SK-N-SH (cell line): ENCODE data around the gene PPP2R2B. TPM values are rescaled to one million over a fixed set of nuclear protein-coding genes. Genes with fewer than 3 reads are reported as not detected.

Source experiments
- CTCF ChIA-PET: fragments of 300-600, 350-600 bp; formaldehyde crosslinking; extraction: SDS; loops from one replicate; lab custom pipeline; 2021; lab: Yijun Ruan, JAX
- POLR2A ChIA-PET: fragments of 350-600 bp; sonication (Branson Sonifier 250); formaldehyde crosslinking; extraction: SDS; loops from one replicate; lab custom pipeline; 2020; ENCODE audit warnings: antibody characterized with exemption, inconsistent platforms; lab: Yijun Ruan, JAX
- DNase-seq: peaks from one replicate; pipeline ENCODE4 v3.0.0; 2012
- H2AFZ ChIP-seq: fragments of 200-600 bp; sonication (generic); 2 replicates; pipeline ENCODE4 v1.8.1; 2016; ENCODE audit warnings: antibody characterized with exemption, mild to moderate bottlenecking, low read depth
- H3F3A ChIP-seq: fragments of 200-600 bp; sonication (generic); replicated peaks from 2 replicates; pipeline ENCODE3; 2016; ENCODE audit warnings: antibody characterized with exemption, mild to moderate bottlenecking; ENCODE audit not compliant: insufficient read depth
- H3K27ac ChIP-seq, 2 experiments: fragments of 200-500 bp in 1 of 2; fragments of 200-600 bp in 1 of 2; sonication (Bioruptor generic) in 1 of 2; sonication (generic), shearing (Covaris generic) in 1 of 2; 2 replicates each; pipeline versions ENCODE4 v1.5.1 to v1.6.1; 2014 to 2016; ENCODE audit warnings: low read depth in 2 of 2, inconsistent platforms in 1 of 2, low read length in 1 of 2, mild to moderate bottlenecking in 1 of 2, mixed read lengths in 1 of 2
- H3K27me3 ChIP-seq: fragments of 200-600 bp; sonication (generic), shearing (Covaris generic); 2 replicates; pipeline ENCODE4 v1.6.1; 2016; ENCODE audit warnings: mixed run types; ENCODE audit not compliant: insufficient read depth
- H3K36me3 ChIP-seq, 2 experiments: fragments of 200-500 bp in 1 of 2; fragments of 200-600 bp in 1 of 2; sonication (Bioruptor generic) in 1 of 2; sonication (generic) in 1 of 2; replicated peaks in 1 of 2; 2 replicates each; pipeline versions ENCODE3 to v1.5.1; 2014 to 2016; ENCODE audit warnings: low read length in 1 of 2, mild to moderate bottlenecking in 1 of 2; ENCODE audit not compliant: insufficient read depth in 2 of 2, control insufficient read depth in 1 of 2
- H3K4me1 ChIP-seq, 2 experiments: fragments of 200-500 bp in 1 of 2; fragments of 200-600 bp in 1 of 2; sonication (Bioruptor generic) in 1 of 2; sonication (generic), shearing (Covaris generic) in 1 of 2; 2 replicates each; pipeline versions ENCODE4 v1.5.1 to v1.6.1; 2014 to 2016; ENCODE audit warnings: low read depth in 1 of 2, low read length in 1 of 2, mixed run types in 1 of 2; ENCODE audit not compliant: insufficient read depth in 2 of 2, control insufficient read depth in 1 of 2
- H3K4me2 ChIP-seq: fragments of 200-600 bp; sonication (generic), shearing (Covaris generic); 2 replicates; pipeline ENCODE4 v1.6.1; 2017; ENCODE audit warnings: mixed run types
- H3K4me3 ChIP-seq, 2 experiments: fragments of 200-500 bp in 1 of 2; fragments of 200-600 bp in 1 of 2; sonication (Bioruptor generic) in 1 of 2; sonication (generic), shearing (Covaris generic) in 1 of 2; 2 replicates each; pipeline versions ENCODE4 v1.5.1 to v1.8.1; 2014 to 2016; ENCODE audit warnings: low read depth in 2 of 2, inconsistent platforms in 1 of 2, low read length in 1 of 2, mild to moderate bottlenecking in 1 of 2, mixed read lengths in 1 of 2, moderate library complexity in 1 of 2
- H3K79me2 ChIP-seq: fragments of 200-600 bp; sonication (generic); 2 replicates; pipeline ENCODE4 v1.8.1; 2017; ENCODE audit warnings: mild to moderate bottlenecking; ENCODE audit not compliant: insufficient read depth
- H3K9ac ChIP-seq: fragments of 200-600 bp; sonication (generic); 2 replicates; pipeline ENCODE4 v1.6.1; 2017; ENCODE audit warnings: mixed run types
- H3K9me2 ChIP-seq: fragments of 200-600 bp; sonication (generic); 2 replicates; pipeline ENCODE4 v1.6.1; 2017; ENCODE audit warnings: mixed run types
- H3K9me3 ChIP-seq: fragments of 200-600 bp; sonication (generic); 2 replicates; pipeline ENCODE4 v1.6.1; 2017; ENCODE audit warnings: mixed run types, mild to moderate bottlenecking, moderate library complexity
- H4K20me1 ChIP-seq: fragments of 200-600 bp; sonication (generic); 2 replicates; pipeline ENCODE4 v1.6.1; 2017; ENCODE audit warnings: mild to moderate bottlenecking, mixed run types; ENCODE audit not compliant: insufficient read depth
- CHD2 ChIP-seq: fragments of 150-350 bp; IDR thresholded peaks from 2 replicates; pipeline ENCODE4 v1.6.1; 2018; ENCODE audit warnings: low read length; ENCODE audit not compliant: partially characterized antibody
- ELF1 ChIP-seq: IDR thresholded peaks from 2 replicates; pipeline ENCODE4 v1.4.0; 2012
- EP300 ChIP-seq, 2 experiments: IDR thresholded peaks; 2 replicates each; pipeline versions ENCODE4 v1.4.0 to v1.6.1; 2012; ENCODE audit warnings: borderline replicate concordance in 1 of 2, low read depth in 1 of 2, low read length in 1 of 2
- FOXJ3 ChIP-seq: sonication (generic); formaldehyde crosslinking; IDR thresholded peaks from 2 replicates; pipeline ENCODE4 v1.5.1; 2020; ENCODE audit warnings: mild to moderate bottlenecking, missing genetic modification reagents
- FOXM1 ChIP-seq: IDR thresholded peaks from 2 replicates; pipeline ENCODE4 v1.4.0; 2012; ENCODE audit warnings: low read depth, mild to moderate bottlenecking
- GABPA ChIP-seq: IDR thresholded peaks from 2 replicates; pipeline ENCODE4 v1.4.0; 2012; ENCODE audit warnings: low read depth, mild to moderate bottlenecking
- GATA2 ChIP-seq: sonication (generic); formaldehyde crosslinking; IDR thresholded peaks from 2 replicates; pipeline ENCODE4 v1.5.0; 2020; ENCODE audit warnings: mild to moderate bottlenecking, missing genetic modification reagents
- IRF3 ChIP-seq: fragments of 150-350 bp; IDR thresholded peaks from 2 replicates; pipeline ENCODE4 v1.6.1; 2016; ENCODE audit warnings: mild to moderate bottlenecking, low read depth, low read length
- JUND ChIP-seq: IDR thresholded peaks from 2 replicates; pipeline ENCODE4 v1.4.0; 2012
- MXI1 ChIP-seq: IDR thresholded peaks from 2 replicates; pipeline ENCODE4 v1.6.1; 2012; ENCODE audit warnings: mild to moderate bottlenecking, low read depth, low read length, improper control_type of control experiment
- NFIC ChIP-seq: IDR thresholded peaks from 2 replicates; pipeline ENCODE4 v1.4.0; 2012; ENCODE audit warnings: borderline replicate concordance
- POLR2AphosphoS5 ChIP-seq: IDR thresholded peaks from 2 replicates; pipeline ENCODE4 v1.6.1; 2012; ENCODE audit warnings: low read depth, low read length
- RCOR1 ChIP-seq: fragments of 150-350 bp; IDR thresholded peaks from 2 replicates; pipeline ENCODE4 v1.6.1; 2017; ENCODE audit warnings: antibody characterized with exemption, low read length
- RFX5 ChIP-seq: IDR thresholded peaks from 2 replicates; pipeline ENCODE4 v1.6.1; 2012; ENCODE audit warnings: mild to moderate bottlenecking, improper control_type of control experiment, low read length
- RXRA ChIP-seq: IDR thresholded peaks from 2 replicates; pipeline ENCODE4 v1.4.0; 2012; ENCODE audit warnings: low read depth, mild to moderate bottlenecking, borderline replicate concordance
- SIN3A ChIP-seq: IDR thresholded peaks from 2 replicates; pipeline ENCODE4 v1.6.1; 2012; ENCODE audit warnings: low read depth, mild to moderate bottlenecking, low read length, moderate library complexity, borderline replicate concordance
- SMC3 ChIP-seq: IDR thresholded peaks from 2 replicates; pipeline ENCODE4 v1.6.1; 2012; ENCODE audit warnings: low read depth, low read length, improper control_type of control experiment
- TAF1 ChIP-seq: IDR thresholded peaks from 2 replicates; pipeline ENCODE4 v1.6.1; 2012; ENCODE audit warnings: low read depth, mild to moderate bottlenecking, low read length, moderate library complexity, borderline replicate concordance
- TCF12 ChIP-seq: IDR thresholded peaks from 2 replicates; pipeline ENCODE4 v1.4.0; 2012
- TEAD4 ChIP-seq: IDR thresholded peaks from 2 replicates; pipeline ENCODE4 v1.4.0; 2012; ENCODE audit warnings: mild to moderate bottlenecking, borderline replicate concordance; ENCODE audit not compliant: insufficient read depth
- USF2 ChIP-seq: fragments of 150-350 bp; IDR thresholded peaks from 2 replicates; pipeline ENCODE4 v1.6.1; 2017; ENCODE audit warnings: antibody characterized with exemption, low read length, low read depth, borderline replicate concordance
- WGBS: methylation state at CpG from one replicate; pipeline ENCODE4 v1.1.6; 2017; ENCODE audit warnings: low lambda C conversion rate; 5-methylcytosine and 5-hydroxymethylcytosine counted together
- polyA plus RNA-seq, 3 experiments: library from polyadenylated mRNA; depleted of rRNA; stranded (reverse); fragments of >200 nt; gene quantifications; 2 replicates each; pipeline ENCODE4 v1.2.3, GENCODE V29; 2012
- TF ChIP-seq, protein P1 (sequence below): IDR thresholded peaks from 2 replicates; pipeline ENCODE4; 2012
- TF ChIP-seq, protein P2 (sequence below): IDR thresholded peaks from 2 replicates; pipeline ENCODE4 v1.4.0; 2012; ENCODE audit warnings: low read depth

The PPP2R2B gene
- polyA plus RNA-seq, 1 of the 3 experiments (the other 2 are of a cell fraction): 11.4 TPM

DNA sequence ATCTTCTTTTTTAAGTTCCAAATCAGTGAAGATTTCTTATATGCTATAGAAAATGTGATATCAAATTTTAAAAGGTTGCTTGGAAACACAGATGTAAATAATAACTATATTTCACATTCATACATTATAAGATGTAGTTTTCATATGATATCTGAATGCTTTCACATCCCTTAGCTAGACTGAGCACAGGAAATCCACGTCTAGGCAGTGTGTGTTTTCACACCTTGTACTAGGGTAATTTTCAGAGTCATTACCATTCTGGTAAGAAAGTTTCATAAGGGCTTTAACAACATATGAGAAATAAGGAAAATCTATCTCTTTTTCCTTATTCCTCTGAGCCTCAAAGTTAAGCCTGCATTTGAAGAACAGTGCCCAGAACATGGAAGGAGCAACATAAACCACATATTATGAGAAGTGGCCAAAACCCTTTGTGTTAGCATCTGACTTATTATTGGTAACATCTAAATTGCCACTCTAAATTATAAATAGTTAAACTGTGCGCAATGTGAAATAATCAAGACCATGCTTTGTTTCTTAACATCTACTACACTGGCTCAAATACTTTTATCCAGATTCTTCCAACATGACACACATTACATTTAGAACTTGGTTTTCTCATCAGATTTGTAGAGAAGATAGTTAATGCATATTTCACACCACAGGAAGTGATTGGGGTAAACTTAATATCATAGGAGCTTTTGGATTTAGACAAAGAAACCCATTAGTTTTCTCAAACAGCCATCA, 113.3 kb downstream of the PPP2R2B start:
- H3F3A ChIP-seq: no peaks in the 10 kb centered on the region
- no peaks in the 10 kb centered on the region for H3K27me3 ChIP-seq
- no peaks in the 10 kb centered on the region for H3K79me2 ChIP-seq
- 71% methylated on average over 2 of the region's 2 CpGs for whole genome bisulfite sequencing
- H3K9ac ChIP-seq: no peak overlapping the region
- H3K9me3 ChIP-seq: no peaks in the 10 kb centered on the region
- POLR2A ChIA-PET: no interaction called here
- H3K4me2 ChIP-seq: no peak overlapping the region
- no peak overlapping the region for H2AFZ ChIP-seq
- no peak for TF ChIP-seq SMC3
- no peak for TF ChIP-seq RXRA
- TF ChIP-seq, protein P1, sequence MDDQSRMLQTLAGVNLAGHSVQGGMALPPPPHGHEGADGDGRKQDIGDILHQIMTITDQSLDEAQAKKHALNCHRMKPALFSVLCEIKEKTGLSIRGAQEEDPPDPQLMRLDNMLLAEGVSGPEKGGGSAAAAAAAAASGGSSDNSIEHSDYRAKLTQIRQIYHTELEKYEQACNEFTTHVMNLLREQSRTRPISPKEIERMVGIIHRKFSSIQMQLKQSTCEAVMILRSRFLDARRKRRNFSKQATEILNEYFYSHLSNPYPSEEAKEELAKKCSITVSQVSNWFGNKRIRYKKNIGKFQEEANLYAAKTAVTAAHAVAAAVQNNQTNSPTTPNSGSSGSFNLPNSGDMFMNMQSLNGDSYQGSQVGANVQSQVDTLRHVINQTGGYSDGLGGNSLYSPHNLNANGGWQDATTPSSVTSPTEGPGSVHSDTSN: peak; percentile 7; the same call in 1 of the 2 replicates
- 0 out of 2 replicates have a peak, but pooled peaks have one; percentile 27 for TF ChIP-seq JUND
- no peak for TF ChIP-seq TAF1
- TF ChIP-seq TCF12: peak; percentile 42; the same call in 1 of the 2 replicates
- no peak for TF ChIP-seq CHD2
- no peak for TF ChIP-seq FOXM1
- no peak for TF ChIP-seq RCOR1
- TF ChIP-seq, all 33 proteins: peak for 3
- Histone ChIP-seq H3K9me2 (no peaks in the 10 kb centered on the region), H4K20me1 (no peaks in the 10 kb centered on the region), H3K4me1 (peaks cover 0 to 22% of the 10 kb centered on the region in 2 experiments; a peak in 2 of 4 replicates), H3K4me3 (no peak overlapping the region), H3K27ac (peak overlapping the region; percentile 62 to 76; a peak in 3 of 4 replicates), H3K36me3 (no peaks in the 10 kb centered on the region)
- no peak for DNase-seq
- CTCF ChIA-PET: interaction anchor here (1.1 kb wide), 1 partner anchor 25 kb away, joined by 3 read pairs; no protein-coding TSS in a partner anchor

GRCh38 chr5:146762830-146763229, 115.7 kb downstream of the PPP2R2B start:
- H3K9ac ChIP-seq: no peak overlapping the region
- H3K4me3 ChIP-seq: no peak overlapping the region
- no peak overlapping the region for H3K4me2 ChIP-seq
- peak overlapping the region in 1 of 2 experiments; percentile 95; a peak in 2 of 4 replicates for H3K27ac ChIP-seq
- no peaks in the 10 kb centered on the region for H3K9me3 ChIP-seq
- CTCF ChIA-PET: interaction anchor here (1.1 to 1.5 kb wide), 8 partner anchors 17 to 220 kb away, joined by 3 to 4 read pairs (median 3); no protein-coding TSS in a partner anchor
- H4K20me1 ChIP-seq: no peaks in the 10 kb centered on the region
- H3K79me2 ChIP-seq: no peaks in the 10 kb centered on the region
- no peaks in the 10 kb centered on the region for H3F3A ChIP-seq
- no peak overlapping the region for H2AFZ ChIP-seq
- WGBS: 76% methylated on average over 4 of the region's 5 CpGs
- DNase-seq: peak; percentile 64
- no peaks in the 10 kb centered on the region for H3K27me3 ChIP-seq
- no peaks in the 10 kb centered on the region for H3K36me3 ChIP-seq
- no peaks in the 10 kb centered on the region for H3K9me2 ChIP-seq
- H3K4me1 ChIP-seq: peaks cover 0 to 30% of the 10 kb centered on the region in 2 experiments; a peak in 2 of 4 replicates
- POLR2A ChIA-PET: no interaction called here
- no peak for TF ChIP-seq TEAD4
- TF ChIP-seq FOXJ3 (CRISPR knock-in tag): peak; percentile 92
- TF ChIP-seq POLR2AphosphoS5: no peak
- TF ChIP-seq IRF3: no peak
- no peak for TF ChIP-seq TAF1
- TF ChIP-seq, protein P2, sequence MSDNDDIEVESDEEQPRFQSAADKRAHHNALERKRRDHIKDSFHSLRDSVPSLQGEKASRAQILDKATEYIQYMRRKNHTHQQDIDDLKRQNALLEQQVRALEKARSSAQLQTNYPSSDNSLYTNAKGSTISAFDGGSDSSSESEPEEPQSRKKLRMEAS: no peak
- TF ChIP-seq USF2: no peak
- no peak for TF ChIP-seq NFIC
- TF ChIP-seq GABPA: no peak
- no peak for TF ChIP-seq ELF1
- TF ChIP-seq, protein P1: no peak
- TF ChIP-seq RCOR1: peak; percentile 68; the same call in 1 of the 2 replicates
- TF ChIP-seq EP300 (IDR thresholded peaks at IDR 0.05; ENCODE audit: borderline replicate concordance in 1 of 2, low read depth in 1 of 2, low read length in 1 of 2): peak in 1 of 2 experiments; percentile 90; a peak in 2 of 4 replicates
- no peak for TF ChIP-seq MXI1
- peak; percentile 73 for TF ChIP-seq GATA2 (CRISPR knock-in tag)
- TF ChIP-seq RFX5: no peak
- no peak for TF ChIP-seq SIN3A
